Fibroblast of peridontal ligament (primary cell): ENCODE data around the gene BICC1.

Experiments used
- DNase-seq: peaks from one replicate; pipeline ENCODE4 v3.0.0-alpha.2; 2010; ENCODE audit errors: extremely low read depth

BICC1 gene, protein sequence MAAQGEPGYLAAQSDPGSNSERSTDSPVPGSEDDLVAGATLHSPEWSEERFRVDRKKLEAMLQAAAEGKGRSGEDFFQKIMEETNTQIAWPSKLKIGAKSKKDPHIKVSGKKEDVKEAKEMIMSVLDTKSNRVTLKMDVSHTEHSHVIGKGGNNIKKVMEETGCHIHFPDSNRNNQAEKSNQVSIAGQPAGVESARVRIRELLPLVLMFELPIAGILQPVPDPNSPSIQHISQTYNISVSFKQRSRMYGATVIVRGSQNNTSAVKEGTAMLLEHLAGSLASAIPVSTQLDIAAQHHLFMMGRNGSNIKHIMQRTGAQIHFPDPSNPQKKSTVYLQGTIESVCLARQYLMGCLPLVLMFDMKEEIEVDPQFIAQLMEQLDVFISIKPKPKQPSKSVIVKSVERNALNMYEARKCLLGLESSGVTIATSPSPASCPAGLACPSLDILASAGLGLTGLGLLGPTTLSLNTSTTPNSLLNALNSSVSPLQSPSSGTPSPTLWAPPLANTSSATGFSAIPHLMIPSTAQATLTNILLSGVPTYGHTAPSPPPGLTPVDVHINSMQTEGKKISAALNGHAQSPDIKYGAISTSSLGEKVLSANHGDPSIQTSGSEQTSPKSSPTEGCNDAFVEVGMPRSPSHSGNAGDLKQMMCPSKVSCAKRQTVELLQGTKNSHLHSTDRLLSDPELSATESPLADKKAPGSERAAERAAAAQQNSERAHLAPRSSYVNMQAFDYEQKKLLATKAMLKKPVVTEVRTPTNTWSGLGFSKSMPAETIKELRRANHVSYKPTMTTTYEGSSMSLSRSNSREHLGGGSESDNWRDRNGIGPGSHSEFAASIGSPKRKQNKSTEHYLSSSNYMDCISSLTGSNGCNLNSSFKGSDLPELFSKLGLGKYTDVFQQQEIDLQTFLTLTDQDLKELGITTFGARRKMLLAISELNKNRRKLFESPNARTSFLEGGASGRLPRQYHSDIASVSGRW

DNA sequence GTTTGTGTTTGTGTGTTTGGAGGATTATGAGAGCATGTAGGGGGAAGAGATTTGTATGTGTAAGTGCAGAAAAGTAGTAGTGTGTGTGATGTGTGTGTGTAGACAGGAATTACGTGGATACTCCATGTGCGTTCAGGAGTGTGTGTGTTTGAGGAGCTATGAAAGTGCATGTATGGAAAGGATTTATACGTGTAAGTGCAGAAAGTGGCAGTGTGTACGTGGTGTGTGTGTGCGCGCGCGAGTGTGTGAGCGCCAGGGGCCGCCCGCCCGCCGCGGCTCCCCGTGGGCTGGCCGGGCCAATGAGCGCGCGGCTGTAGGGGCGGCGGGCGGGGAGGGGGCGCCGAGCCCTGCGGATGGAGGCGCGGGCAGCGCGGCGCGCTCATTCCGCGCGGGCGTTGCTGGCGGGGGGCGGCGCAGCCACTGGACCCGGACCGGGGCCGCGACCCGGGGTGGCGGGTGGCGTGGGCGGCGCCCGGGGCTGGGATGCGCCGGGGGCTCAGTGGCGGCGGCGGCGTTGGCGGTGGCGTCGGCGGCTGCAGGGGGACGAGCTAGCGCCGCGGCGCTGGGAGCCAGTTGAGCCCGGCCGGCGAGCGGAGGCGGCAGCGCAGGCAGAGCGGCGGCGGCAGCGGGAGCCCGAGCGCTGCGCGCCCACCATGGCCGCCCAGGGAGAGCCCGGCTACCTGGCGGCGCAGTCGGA is at the start of gene BICC1:
BICC1 (plus strand) TSS at position 382 of the 697 bp plus-strand sequence; CDS start at position 654, 272 bp downstream.
- peak; percentile 64 for DNase-seq

DNA sequence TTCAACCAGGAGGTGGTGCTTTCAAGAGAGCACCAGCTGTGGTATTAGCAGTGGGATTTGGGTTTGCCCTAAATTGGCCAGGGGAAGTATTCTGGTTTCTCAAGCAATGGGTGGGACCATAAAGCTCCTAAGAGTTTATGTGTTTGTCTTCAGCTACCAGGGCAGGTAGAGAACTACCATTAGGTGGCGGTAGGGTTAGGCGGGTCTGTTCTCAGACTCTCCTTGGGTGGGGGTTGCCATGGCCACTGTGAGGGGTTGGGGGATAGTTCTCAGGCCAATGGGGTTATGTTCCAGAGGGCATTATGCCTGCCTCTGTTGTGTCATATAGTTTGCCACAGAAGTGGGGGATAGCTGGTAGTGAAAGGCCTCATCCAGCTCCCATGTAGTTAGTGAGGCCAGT is 47.7 kb upstream of the BICC1 start:
- no peak for DNase-seq

DNA sequence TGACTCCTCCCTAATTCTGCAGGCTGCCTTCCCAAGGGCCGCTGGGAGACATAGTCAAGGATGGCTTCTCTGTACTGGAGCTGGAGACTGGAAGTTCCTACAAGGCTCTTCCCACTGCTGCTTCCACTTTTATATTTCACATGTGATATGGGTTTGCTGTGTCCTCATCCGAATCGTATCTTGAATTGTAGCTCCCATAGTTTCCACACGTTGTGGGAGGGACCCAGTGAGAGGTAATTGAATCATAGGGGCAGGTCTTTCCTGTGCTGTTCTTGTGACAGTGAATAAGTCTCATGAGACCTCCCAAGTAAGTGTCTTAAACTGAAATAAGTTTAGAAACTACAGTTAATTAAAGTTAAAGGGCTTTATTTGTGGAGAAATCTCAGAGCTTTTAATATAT is 47.0 kb upstream of the BICC1 start:
- no peak for DNase-seq

DNA sequence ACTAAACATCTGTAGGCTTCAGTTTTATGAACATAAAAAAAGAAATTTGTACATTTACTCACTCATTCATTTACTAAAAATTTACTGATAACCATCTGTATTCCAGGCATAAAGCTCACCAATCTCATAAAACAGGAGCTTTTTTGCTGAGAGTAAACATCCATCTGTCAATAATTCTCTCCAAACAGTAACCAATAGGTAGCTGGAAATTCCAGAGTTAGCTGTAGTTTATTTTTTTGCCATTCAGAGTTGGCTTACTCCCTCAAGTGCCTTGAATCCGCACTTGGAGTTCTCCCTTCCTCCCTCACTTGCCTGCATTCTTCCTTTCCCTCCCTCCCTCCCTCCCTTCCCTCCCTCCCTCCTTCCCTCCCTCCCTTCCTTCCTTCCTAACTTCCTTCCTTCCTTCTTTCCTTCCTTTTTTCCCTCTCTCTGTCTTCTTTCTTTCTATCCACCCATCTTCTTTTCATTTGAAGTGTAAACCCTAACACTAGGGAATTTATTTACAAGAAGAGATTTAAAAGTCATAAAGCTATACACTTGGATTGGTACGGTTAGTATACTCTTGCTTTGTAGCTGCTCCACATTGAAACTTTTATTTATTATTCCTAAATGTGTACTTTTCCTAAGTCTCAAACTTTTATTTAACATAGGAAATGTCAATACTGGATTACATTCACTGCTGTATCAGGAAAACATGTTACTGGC is 44.6 kb upstream of the BICC1 start:
- no peak for DNase-seq

DNA sequence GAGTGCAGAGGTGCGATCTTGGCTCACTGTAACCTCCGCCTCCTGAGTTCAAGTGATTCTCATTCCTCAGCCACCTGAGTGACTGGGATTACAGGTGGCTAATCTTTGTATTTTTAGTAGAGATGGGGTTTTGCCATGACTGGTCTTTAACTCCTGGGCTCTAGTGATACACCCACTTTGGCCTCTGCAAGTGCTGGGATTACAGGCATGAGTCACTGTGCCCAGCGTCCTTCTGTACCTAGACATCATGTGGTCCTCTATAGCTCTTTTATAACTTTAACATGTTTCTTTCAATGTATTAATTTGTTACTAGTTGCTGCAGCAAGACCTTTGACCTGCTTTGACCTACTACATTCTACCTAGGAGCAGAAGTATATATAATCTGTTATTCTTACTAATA is 38.7 kb upstream of the BICC1 start:
- peak; percentile 42 for DNase-seq

DNA sequence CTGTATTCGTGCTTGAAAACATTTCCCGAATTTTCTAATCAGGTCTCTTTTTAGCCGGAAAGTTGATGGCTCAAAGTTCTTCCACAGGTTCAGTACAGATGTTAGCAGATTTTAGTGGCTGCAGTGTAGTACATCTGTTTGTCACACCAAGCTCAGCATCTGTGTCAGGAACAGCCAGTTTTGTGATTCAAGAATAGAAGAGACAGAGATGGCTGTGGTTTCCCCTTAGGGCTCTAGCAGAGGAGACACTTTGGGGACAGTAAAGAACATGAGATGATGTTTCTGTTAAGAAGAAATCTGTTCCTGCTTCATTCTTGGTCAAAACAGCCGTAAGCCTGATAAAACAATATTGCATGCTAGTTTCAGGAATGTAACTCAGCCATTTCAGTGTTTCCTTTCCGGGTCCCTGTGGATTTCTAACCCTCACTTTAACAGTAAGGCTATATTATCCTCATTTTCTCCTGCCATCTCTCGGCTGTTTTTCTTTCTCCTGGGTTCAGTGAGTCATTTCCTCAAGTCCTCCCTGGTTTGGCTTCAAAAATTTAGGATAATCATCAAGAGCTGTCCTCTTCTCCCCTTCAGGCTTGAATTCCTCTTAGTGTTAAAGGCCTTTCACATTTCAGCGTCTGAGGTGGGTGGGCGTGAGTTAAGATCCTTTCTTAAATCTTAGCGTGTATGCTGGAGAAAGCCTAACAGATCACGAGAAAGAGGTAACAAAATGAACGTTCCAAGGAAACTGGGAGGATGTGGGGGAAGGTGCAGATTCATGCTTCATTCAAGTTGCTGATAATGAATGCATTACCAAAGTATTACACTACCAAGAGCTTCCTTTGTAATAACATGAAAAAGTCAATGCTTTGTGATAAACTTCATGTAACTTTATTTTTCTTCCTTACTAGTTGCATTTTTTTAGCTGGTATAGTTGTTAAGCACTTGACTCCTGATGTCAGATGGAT is 37.1 kb upstream of the BICC1 start:
- DNase-seq, result peak; percentile 90

DNA sequence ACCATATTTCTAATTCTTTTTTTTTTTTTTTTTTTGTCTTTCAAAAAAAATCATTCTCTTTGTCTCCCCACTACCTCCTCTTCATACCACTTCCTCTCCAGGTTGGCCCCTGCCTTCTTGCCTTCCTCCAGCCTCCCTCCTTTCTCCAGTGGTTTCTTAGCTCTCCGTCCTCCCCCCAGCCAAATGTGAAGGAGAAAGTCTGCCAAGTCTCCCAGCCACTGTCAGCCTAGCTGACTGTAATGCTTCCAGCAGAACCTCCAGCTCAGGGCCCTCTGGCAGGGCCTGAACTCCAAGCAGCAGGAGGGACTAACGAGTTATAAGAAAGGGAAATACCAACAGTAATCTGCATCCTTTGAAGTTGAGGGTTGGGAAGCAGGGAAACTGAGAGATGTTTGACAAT is 35.5 kb upstream of the BICC1 start:
- peak; percentile 74 for DNase-seq

DNA sequence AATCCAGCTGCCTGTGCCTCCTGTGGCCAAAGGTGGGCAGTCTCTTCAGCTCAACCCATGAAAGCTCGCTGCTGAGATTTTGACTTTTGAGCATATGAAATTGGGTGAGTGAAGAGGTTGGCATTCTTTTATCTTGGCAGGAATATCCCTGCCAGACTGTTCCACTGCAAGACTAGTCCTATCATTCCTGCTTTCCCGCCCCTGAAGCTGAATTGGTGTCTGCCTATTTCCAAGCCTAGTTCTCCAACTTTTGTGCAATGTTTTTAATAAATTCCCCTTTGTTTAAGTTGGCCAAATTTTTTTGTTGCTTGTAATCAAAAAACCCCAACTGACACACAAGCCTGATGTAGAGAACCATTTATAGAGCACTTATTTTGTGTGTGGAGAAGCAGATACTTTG is 34.8 kb upstream of the BICC1 start:
- DNase-seq, result peak; percentile 59

DNA sequence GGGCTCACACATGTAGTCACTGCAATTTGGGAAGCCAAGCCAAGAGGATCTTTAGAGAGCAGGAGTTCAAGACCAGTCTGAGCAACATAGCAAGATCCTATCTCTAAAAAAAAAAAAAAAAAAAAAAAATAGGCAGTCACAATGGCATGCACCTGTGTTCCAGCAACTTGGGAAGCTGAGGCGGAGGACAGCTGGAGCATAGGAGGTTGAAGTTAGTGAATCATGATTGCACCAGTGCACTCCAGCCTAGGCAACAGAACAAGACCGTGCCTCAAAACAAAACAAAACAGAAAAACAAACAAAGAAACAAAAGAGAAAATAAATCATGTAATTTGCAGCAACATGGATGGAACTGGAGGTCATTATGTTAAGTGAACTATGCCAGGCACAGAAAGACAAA is 33.6 kb upstream of the BICC1 start:
- no peak for DNase-seq

DNA sequence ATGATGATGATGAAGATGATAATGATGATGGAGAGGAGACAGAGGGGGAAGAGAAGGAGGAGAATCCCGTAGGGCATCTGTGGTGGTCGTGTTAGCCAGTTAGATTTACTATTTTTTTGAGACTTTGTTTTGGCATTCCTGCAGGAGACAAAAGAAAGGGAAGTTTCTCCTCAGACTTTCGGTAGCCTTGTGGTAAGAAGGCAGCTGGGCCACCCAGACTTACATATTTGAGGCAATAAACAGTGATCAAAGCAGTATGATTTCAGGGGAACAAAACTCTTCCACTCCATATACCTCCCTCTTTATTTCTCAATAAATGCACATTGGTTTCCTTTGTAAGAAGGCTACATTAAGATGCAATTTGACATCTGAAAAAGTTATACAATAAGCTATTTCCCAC is 32.4 kb upstream of the BICC1 start:
- DNase-seq, result peak; percentile 56

DNA sequence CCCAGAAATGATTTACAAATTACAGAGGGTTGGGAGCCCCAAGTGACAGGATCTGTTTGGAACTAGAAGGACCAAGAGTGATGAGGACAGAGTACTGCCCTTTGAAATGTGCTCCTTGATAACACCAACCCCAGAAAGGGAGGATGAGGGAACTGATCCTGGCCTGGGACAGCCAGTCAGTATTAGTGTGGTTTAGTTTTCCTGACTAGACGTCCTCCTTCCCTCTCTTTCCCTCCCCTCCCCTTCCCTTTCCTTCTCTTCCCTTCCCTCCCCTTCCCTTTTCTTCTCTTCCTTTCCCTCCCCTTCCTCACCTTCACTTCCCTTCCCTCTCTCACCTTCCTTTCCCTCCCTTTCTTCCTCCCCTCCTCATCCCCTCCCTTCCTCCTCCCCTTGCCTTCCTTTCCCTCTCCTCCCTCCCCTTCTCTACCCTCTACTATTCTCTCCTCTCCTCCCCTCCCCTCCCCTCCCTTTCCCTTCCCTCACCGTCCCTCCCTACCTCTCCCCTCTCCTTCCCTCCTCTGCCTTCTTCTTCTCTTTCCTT is 31.0 kb upstream of the BICC1 start:
- DNase-seq, result no peak

DNA sequence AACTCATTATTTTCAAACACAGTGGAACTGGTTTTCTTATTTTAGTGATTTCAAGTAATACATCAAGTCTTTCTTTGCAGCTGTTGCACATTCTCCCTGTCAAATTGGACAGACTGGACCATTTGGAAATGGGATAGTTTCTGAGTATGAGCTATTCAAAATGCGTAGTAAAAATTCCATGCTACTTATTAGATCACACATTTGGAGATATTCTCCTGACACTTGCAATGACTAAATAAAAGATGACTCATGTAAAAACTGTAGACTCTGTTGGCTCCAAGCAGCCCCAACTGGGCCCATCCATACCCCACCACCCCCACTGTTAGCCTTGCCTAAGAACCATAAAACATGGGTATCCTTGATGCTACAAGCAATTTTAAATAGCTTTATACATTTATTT is 25.9 kb upstream of the BICC1 start:
- no peak for DNase-seq

DNA sequence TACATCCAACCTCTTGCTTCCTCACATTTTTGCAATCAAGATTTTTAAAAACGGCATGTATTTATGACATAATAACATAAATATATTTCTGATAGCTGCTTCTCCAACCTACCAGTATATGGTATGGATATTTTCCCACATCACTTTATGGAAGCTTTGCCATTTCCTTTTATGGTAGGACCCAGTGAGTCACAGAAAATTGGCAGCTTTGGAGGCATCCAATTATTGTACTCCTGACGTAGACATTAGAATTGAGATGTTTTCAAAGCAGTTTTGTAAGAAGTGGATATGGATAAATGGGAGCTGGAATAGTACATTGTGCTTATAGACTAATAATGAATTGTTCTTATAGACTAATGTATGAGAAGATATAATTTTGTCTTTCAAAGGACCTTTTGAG is 23.8 kb upstream of the BICC1 start:
- DNase-seq, result peak; percentile 95

DNA sequence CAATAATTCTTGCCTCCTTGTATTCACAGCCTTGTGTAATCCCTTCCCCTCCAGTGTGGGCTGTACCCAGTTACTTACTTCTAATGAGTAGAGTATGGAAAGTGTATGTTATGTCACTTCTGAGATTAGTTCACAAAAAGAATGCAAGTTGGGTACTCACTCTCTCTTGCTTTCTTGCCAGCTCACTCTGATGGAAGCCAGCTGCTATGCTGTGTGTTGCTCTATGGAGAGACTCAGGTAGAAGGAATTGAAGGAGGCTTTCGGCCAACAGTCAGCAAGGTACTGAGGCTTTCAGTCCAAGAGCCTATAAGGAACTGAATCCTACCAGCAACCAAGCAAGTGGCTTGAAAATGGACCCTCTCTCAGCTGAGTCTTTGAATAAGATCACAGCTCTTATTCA is 9.7 kb upstream of the BICC1 start:
- DNase-seq, result no peak

DNA sequence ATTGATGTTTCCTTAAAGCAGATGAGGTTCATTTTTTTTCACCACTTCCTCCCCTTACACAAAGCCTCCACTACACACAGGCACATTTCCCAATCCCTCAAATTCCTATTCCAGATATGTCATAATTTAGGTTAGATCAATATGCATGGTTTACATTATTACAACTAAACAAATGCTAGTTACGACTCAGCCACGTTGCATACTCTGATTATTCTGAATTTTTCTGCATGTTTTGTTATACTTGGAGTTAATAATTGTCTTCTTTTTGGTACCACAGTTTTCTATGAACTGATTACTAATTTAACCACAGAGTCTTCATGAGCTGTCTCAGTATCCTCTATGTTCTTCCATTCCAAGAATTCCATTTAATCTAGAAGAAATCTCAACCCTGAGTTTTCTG is 4.4 kb upstream of the BICC1 start:
- DNase-seq, result peak; percentile 96

DNA sequence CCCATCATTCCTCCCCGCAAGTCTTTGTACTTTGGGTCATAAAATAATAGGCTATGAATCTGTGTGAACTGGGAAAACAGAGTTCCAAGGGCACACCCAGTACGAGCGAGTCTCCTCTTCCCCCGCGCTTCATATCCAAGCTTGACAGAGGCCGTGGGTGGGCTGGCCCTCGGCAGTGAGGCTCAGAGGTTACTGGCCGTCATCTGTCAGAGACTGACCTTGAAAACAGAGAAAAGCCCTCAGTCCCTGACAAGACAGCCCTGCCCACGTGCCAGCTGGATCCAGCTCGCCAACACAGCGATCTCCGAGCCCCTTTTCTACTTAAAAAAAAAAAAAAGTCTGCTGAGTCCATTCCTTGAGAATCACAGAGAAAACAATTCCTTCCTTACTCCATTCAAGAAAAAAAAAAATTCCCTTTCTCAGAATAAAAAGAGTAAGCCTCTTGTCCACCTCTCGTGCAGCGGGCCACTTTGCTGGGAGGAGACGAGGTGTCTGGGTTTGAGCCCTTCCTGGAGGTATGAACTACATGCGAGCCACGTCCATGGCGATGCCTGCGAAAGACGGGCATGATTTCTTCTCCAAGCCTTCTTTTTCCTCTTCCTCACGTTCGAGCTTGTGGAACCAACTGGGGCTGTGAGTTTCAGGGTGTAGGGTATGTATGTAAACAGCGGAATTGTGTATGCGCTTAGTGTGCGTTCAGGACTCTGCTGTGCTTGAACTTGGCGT is 744 bp upstream of the BICC1 start:
- DNase-seq, result peak; percentile 18

DNA sequence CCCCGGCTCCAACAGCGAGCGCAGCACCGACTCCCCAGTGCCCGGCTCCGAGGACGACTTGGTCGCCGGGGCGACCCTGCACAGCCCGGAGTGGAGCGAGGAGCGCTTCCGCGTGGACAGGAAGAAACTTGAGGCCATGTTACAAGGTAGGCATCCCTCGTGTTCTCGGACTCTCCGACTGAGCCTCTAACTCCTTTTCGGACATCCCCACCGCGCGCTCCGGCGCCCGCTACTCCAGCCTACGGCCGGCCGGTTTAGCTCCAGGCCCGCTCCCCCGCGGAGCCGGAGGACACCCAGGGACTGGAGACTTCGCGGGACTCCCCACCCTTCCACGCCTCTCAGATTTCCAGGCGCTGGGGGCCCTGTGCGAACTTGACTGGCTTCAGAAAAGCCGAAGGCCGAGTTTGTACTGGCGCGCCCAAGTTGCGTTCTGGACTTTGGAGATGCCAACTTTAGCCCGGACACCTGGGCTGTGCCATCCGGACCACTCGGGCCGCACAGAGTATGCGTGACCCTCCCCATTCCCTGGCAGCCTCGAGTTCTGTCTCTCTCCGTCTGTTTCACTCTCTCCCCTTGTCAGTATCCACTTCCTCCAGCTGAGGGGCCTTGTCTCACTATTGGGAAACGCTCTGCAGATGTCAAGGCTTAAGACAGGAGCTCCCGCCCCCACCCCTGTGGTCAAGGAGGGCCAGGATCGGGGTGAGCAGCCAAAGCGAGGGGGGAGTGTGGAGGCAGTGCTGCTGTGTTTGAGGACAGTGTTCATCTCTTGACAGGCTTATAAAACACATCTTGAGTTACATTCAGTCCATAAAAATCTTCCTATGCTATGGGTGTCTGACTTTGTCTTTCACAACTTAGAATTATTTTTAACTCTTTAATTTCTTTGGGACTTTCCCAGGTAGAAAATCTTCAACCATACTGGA is 777 bp downstream of the BICC1 start:
- DNase-seq, result peak; percentile 77

DNA sequence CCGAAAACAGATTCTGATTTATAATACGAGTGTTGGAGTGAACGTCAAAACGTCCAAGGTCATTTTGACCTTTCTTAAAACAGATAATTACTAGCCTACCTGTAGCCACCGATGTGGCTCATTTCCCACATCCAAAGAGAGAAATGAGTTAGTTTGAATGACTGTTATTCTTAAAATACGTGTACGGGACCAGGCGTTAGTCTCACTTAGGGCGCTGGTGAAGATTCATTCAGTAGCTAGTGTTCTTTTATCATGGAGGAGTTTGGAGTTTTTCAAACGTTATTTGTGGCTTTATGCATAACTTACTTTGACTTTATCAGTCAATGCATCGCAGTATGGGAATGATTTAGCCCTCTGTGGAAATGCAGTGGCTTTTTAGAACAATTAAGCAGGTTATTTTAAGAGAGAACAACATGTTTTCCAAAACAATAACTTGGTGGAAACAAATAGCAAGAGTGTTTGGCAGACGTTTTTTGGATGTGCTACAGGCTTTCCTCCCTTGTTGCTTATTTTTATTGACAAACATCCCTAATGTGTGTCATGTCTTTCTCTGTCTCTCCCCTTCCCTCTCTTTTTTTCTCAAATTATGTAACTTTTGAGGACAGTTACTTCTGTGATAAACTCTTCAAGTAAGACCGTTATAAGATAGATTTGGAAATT is 1.6 kb downstream of the BICC1 start:
- DNase-seq, result peak; percentile 25
